Measurements from ENCODE around the gene ASCC3.
"Not testable (repeated sequence)": the region's sequence is repeated elsewhere in the genome, so short reads cannot be mapped to it uniquely, and the experiment has no call there.

GRCh38 chr6:100890646-100891045, 9.5 kb upstream of the ASCC3 start:
- TF ChIP-seq, protein P1, sequence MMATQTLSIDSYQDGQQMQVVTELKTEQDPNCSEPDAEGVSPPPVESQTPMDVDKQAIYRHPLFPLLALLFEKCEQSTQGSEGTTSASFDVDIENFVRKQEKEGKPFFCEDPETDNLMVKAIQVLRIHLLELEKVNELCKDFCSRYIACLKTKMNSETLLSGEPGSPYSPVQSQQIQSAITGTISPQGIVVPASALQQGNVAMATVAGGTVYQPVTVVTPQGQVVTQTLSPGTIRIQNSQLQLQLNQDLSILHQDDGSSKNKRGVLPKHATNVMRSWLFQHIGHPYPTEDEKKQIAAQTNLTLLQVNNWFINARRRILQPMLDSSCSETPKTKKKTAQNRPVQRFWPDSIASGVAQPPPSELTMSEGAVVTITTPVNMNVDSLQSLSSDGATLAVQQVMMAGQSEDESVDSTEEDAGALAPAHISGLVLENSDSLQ (IDR thresholded peaks at IDR 0.05): not testable (repeated sequence)
- TF ChIP-seq BHLHE40 (IDR thresholded peaks at IDR 0.05; ENCODE audit: borderline replicate concordance); ARNT (IDR thresholded peaks at IDR 0.05); LEF1 (IDR thresholded peaks at IDR 0.05; ENCODE audit: borderline replicate concordance); SUZ12 (IDR thresholded peaks at IDR 0.05); SP1 (IDR thresholded peaks at IDR 0.05); FOXA1 (IDR thresholded peaks at IDR 0.05); HDGF (IDR thresholded peaks at IDR 0.05; ENCODE audit: borderline replicate concordance); FOXM1 (IDR thresholded peaks at IDR 0.05; ENCODE audit: borderline replicate concordance); TARDBP (IDR thresholded peaks at IDR 0.05); L3MBTL2 (conservative IDR thresholded peaks at IDR 0.05): not testable (repeated sequence)

Data from HEK293T (cell line).